T47D (cell line): ENCODE results near the gene AMH.
"Not testable (repeated sequence)": the region's sequence is repeated elsewhere in the genome, so short reads cannot be mapped to it uniquely, and the experiment has no call there.

Experiments used
- DNase-seq, 2 experiments: peaks; one replicate each; pipeline versions ENCODE4 v3.0.0 to v3.0.0-alpha.2; 2011 to 2012; ENCODE audit warnings: low read depth in 1 of 2, low spot score in 1 of 2
- JUND ChIP-seq: IDR thresholded peaks from 2 replicates; pipeline ENCODE4 v1.6.1; 2012; ENCODE audit warnings: low read depth
- in situ Hi-C: cut with HindIII; loops from 2 replicates; pipeline ENCODE4 v1.10.0; 2016; ENCODE audit warnings: low sequenced_read_pairs, low pct_unique_long_range_greater_than_20kb

The AMH gene

GRCh38 chr19:2249010-2249866 lies at the start of gene AMH:
TSS of gene AMH (plus strand) at chr19:2249323. CDS start at chr19:2249333, 10 bp downstream.
- no peak for TF ChIP-seq JUND
- in situ Hi-C loops = no loop called here
- no peak for DNase-seq

DNA sequence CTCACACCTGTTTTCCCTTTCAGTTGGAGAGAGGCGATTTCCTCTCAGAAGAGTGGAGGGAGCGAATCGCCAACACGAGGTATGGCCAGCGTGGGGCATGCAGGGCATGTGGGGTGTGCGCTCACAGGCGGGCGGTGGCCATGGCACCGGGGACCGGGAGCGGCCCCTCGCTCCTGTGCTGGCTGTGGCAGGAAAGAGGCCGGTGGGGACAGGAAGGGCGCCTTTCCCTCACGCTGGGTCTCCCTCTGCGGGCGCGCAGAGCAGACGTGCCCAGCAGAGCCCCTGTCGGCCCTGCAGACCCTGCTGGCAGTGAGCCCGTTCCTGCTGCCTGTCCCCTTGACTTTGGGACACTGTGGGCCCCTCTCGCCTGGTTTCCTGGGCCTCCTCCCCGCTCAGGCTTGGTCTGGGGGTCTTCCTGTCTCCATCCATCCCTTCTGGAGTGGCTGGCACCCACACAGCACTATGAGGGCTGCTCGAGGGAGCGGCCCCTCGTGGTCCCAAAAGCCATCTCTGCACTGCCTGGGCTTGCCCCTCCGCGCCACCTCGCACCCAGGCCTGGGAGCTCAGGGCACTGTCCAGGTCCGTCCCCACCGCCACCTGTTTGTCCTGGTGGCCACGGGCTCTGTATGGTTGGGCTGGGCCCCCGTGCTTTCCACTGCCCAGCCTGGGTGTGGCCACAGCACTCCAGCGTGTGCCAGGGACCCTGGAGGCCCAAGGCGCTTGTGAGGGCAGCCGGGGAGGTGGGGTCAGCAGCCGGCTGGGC lies 49.1 kb upstream of the AMH start:
- no peak for DNase-seq
- no peak for TF ChIP-seq JUND
- in situ Hi-C loops = no loop called here

DNA sequence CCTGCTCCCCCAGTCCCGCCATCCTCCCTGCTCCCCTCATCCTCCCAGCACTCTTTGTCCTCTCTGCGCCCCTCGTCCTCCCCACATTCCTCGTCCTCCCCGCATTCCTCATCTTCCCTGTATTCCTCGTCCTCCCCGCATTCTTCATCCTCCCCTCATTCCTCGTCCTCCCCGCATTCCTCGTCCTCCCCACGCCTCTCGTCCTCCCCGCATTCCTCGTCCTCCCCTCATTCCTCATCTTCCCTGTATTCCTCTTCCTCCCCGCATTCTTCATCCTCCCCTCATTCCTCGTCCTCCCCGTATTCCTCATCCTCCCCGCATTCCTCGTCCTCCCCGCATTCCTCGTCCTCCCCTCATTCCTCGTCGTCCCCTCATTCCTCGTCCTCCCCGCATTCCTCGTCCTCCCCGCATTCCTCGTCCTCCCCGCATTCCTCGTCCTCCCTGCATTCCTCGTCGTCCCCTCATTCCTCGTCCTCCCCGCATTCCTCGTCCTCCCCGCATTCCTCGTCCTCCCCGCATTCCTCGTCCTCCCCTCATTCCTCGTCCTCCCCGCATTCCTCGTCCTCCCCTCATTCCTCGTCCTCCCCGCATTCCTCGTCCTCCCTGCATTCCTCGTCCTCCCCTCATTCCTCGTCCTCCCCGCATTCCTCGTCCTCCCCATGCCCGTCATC lies 48.4 kb upstream of the AMH start:
- DNase-seq, in situ Hi-C loops: not testable (repeated sequence)

- in situ Hi-C loops = no loop called here
- no peak for TF ChIP-seq JUND
- no peak for DNase-seq
These were observed 47.5 kb upstream of the AMH start for GRCh38 chr19:2201473-2202148.

GRCh38 chr19:2202366-2202765 lies 46.8 kb upstream of the AMH start:
- in situ Hi-C loops = no loop called here
- DNase-seq = no peak

DNA sequence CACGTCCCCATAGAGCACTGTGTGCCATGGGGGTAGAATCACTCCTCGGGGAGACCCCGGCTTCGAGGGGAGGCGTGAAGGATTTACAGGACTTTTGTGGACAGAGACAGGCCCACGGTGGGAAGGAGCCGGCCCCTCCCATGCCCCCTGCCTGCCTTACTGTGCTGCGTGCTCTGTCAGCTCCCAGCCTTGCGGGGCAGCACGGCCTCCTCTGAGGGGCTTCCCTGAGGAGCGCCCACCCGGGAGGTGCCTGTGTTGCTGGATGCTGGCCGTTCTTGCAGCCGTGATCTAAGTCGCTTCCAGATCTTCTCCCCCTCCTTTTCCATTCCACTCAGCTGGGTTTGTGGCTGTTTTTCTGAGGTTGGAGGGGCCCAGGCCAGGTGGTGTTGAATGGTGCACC lies 42.1 kb upstream of the AMH start:
- no peak for TF ChIP-seq JUND
- in situ Hi-C loops = no loop called here
- no peak for DNase-seq

More at GRCh38 chr19:2202366-2202765, 46.8 kb upstream of the AMH start:
- no peak for TF ChIP-seq JUND

- no peak for DNase-seq
- no peak for TF ChIP-seq JUND
- in situ Hi-C loops = no loop called here
These were observed 40.9 kb upstream of the AMH start for GRCh38 chr19:2207991-2208860.

DNA sequence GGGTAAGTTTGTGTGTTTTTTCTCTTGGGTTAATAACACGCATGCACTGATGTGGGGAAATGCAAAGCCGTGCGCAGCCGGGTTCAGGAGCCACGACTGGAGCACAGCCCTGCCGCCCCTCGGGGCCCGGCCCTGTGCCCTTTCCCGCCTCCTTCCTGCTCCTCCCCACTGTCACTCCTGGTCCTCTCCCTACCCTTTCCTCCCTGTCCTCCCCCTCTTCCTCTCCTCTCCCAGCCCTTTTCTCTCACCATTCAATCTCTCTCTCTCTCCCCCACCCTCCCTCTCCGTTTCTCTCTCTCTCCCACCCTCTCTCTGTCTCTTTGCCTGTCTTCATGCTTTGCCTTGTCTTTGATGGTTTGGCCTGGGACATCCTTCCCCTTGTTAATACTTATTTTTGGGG lies 40.1 kb upstream of the AMH start:
- no peak for DNase-seq
- no peak for TF ChIP-seq JUND
- in situ Hi-C loops = no loop called here

DNA sequence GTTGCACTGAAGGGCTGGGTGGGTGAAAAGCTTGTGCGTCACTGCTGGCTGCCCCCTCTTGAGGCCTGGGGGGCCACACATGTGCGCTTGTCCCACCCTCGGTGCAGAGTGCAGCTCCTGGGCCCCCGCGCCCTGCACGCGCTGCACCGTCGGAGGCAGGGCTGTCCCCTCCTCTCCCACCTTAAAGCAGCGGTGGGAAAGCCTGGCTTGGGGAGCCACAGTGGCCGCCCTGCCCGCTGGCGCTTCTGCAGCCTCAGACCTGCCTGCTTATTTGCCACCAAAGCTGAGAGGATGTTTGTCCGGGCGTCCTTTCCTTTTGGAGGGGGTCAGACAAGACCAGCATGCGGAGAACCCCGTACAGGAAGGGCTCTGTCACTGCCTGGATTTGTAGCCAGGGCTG lies 39.7 kb upstream of the AMH start:
- no peak for TF ChIP-seq JUND
- in situ Hi-C loops = no loop called here
- DNase-seq = no peak

DNA sequence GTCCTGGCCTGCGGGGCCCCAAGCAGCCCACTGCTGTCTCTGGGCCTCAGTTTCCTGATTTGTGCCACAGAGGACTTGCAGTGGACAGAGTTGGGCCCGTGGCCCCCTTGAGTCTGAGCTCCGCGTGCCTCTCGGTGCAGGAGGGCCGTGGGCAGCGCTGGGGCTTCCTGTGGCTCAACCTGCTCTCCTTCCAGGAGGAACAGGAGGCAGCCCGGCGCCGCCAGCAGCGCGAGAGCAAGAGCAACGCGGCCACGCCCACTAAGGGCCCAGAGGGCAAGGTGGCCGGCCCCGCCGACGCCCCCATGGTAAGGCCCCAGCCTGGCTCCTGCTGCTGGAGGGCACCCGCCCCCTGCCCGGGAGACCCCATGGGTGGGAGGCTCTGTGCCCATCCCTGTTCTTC lies 38.9 kb upstream of the AMH start:
- no peak for TF ChIP-seq JUND
- in situ Hi-C loops = no loop called here
- no peak for DNase-seq

GRCh38 chr19:2210987-2211740 lies 38.0 kb upstream of the AMH start:
- TF ChIP-seq JUND = no peak
- DNase-seq = no peak
- in situ Hi-C loops = no loop called here
